ENCODE results near the gene WDR82.
A peak's percentile ranks its signal among the peaks of the same experiment; 100 is the strongest.

Gene WDR82

GRCh38 chr3:52278510-52279069, at the start of gene WDR82:
WDR82 (minus strand) TSS chr3:52278649; CDS start chr3:52278361, 288 bp downstream.
- peak; percentile 96 for ATAC-seq
- Mint-ChIP-seq H3K36me3 (peaks cover 25% of the 10 kb centered on the region), H3K27me3 (no peaks in the 10 kb centered on the region), H3K27ac (peak within 1 kb of the TSS; percentile 87), H3K9me3 (no peaks in the 10 kb centered on the region), H3K4me3 (peak within 1 kb of the TSS; percentile 91), H3K4me1 (peaks cover 48% of the 10 kb centered on the region)

GRCh38 chr3:52327486-52328290, 49.2 kb upstream of the WDR82 start:
- no peaks in the 10 kb centered on the region for H3K27me3 Mint-ChIP-seq
- H3K27ac Mint-ChIP-seq = no peak overlapping the region
- peaks cover 14% of the 10 kb centered on the region for H3K36me3 Mint-ChIP-seq
- no peak for ATAC-seq
- H3K4me3 Mint-ChIP-seq = no peak overlapping the region
- H3K9me3 Mint-ChIP-seq = no peaks in the 10 kb centered on the region
- no peaks in the 10 kb centered on the region for H3K4me1 Mint-ChIP-seq

- Mint-ChIP-seq H3K36me3 (peaks cover 8% of the 10 kb centered on the region), H3K4me1 (no peaks in the 10 kb centered on the region), H3K27me3 (no peaks in the 10 kb centered on the region), H3K27ac (no peak overlapping the region), H3K9me3 (no peaks in the 10 kb centered on the region), H3K4me3 (no peak overlapping the region)
- ATAC-seq = no peak
These were observed 48.5 kb upstream of the WDR82 start for GRCh38 chr3:52326976-52327375.

GRCh38 chr3:52325686-52326085, 47.2 kb upstream of the WDR82 start:
- Mint-ChIP-seq H3K4me3 (no peak overlapping the region), H3K27ac (no peak overlapping the region), H3K36me3 (peaks cover 6% of the 10 kb centered on the region), H3K27me3 (no peaks in the 10 kb centered on the region), H3K4me1 (no peaks in the 10 kb centered on the region), H3K9me3 (no peaks in the 10 kb centered on the region)
- no peak for ATAC-seq

- Mint-ChIP-seq H3K4me1 (no peaks in the 10 kb centered on the region), H3K27ac (no peak overlapping the region), H3K9me3 (no peaks in the 10 kb centered on the region), H3K36me3 (peaks cover 6% of the 10 kb centered on the region), H3K27me3 (no peaks in the 10 kb centered on the region), H3K4me3 (no peak overlapping the region)
- ATAC-seq = no peak
These were observed 46.2 kb upstream of the WDR82 start for GRCh38 chr3:52324676-52325075.

- Mint-ChIP-seq H3K27ac (no peak overlapping the region), H3K4me1 (no peaks in the 10 kb centered on the region), H3K36me3 (peaks cover 6% of the 10 kb centered on the region), H3K4me3 (no peak overlapping the region), H3K9me3 (no peaks in the 10 kb centered on the region), H3K27me3 (no peaks in the 10 kb centered on the region)
- ATAC-seq = no peak
These were observed 45.3 kb upstream of the WDR82 start for GRCh38 chr3:52323526-52324295.

- no peaks in the 10 kb centered on the region for H3K27me3 Mint-ChIP-seq
- H3K4me1 Mint-ChIP-seq = peaks cover 6% of the 10 kb centered on the region
- H3K36me3 Mint-ChIP-seq = no peaks in the 10 kb centered on the region
- ATAC-seq = no peak
- H3K9me3 Mint-ChIP-seq = no peaks in the 10 kb centered on the region
- no peak overlapping the region for H3K27ac Mint-ChIP-seq
- no peak overlapping the region for H3K4me3 Mint-ChIP-seq
These were observed 44.0 kb upstream of the WDR82 start for GRCh38 chr3:52322466-52322865.

GRCh38 chr3:52321481-52321880, 43.0 kb upstream of the WDR82 start:
- no peaks in the 10 kb centered on the region for H3K36me3 Mint-ChIP-seq
- peaks cover 16% of the 10 kb centered on the region for H3K4me1 Mint-ChIP-seq
- ATAC-seq = no peak
- H3K27ac Mint-ChIP-seq = no peak overlapping the region
- H3K27me3 Mint-ChIP-seq = no peaks in the 10 kb centered on the region
- no peaks in the 10 kb centered on the region for H3K9me3 Mint-ChIP-seq
- H3K4me3 Mint-ChIP-seq = no peak overlapping the region

- Mint-ChIP-seq H3K4me3 (no peak overlapping the region), H3K4me1 (peaks cover 26% of the 10 kb centered on the region), H3K27ac (no peak overlapping the region), H3K27me3 (no peaks in the 10 kb centered on the region), H3K9me3 (no peaks in the 10 kb centered on the region), H3K36me3 (no peaks in the 10 kb centered on the region)
- ATAC-seq = no peak
These were observed 41.6 kb upstream of the WDR82 start for GRCh38 chr3:52319921-52320595.

- peaks cover 6% of the 10 kb centered on the region for H3K36me3 Mint-ChIP-seq
- no peaks in the 10 kb centered on the region for H3K9me3 Mint-ChIP-seq
- ATAC-seq = no peak
- no peak overlapping the region for H3K4me3 Mint-ChIP-seq
- H3K27ac Mint-ChIP-seq = no peak overlapping the region
- no peaks in the 10 kb centered on the region for H3K27me3 Mint-ChIP-seq
- peaks cover 44% of the 10 kb centered on the region for H3K4me1 Mint-ChIP-seq
These were observed 39.9 kb upstream of the WDR82 start for GRCh38 chr3:52318186-52318816.

GRCh38 chr3:52317208-52318000, 39.0 kb upstream of the WDR82 start:
- peaks cover 53% of the 10 kb centered on the region for H3K4me1 Mint-ChIP-seq
- H3K27ac Mint-ChIP-seq = peak overlapping the region; percentile 37
- ATAC-seq = peak; percentile 73

GRCh38 chr3:52315977-52316764, 37.7 kb upstream of the WDR82 start, which contains the start of gene DNAH1:
DNAH1 (plus strand) TSS chr3:52316319; CDS start chr3:52322443, 6,124 bp downstream.
- Mint-ChIP-seq H3K36me3 (peaks cover 6% of the 10 kb centered on the region), H3K9me3 (no peaks in the 10 kb centered on the region), H3K4me1 (peaks cover 65% of the 10 kb centered on the region), H3K27me3 (no peaks in the 10 kb centered on the region), H3K4me3 (peak within 1 kb of the TSS; percentile 60), H3K27ac (peak within 1 kb of the TSS; percentile 84)
- no peak for ATAC-seq

More at GRCh38 chr3:52317208-52318000, 39.0 kb upstream of the WDR82 start:
- peak overlapping the region; percentile 75 for H3K4me3 Mint-ChIP-seq
- H3K27me3 Mint-ChIP-seq = no peaks in the 10 kb centered on the region
- no peaks in the 10 kb centered on the region for H3K9me3 Mint-ChIP-seq
- H3K36me3 Mint-ChIP-seq = peaks cover 6% of the 10 kb centered on the region

- no peaks in the 10 kb centered on the region for H3K27me3 Mint-ChIP-seq
- peaks cover 77% of the 10 kb centered on the region for H3K4me1 Mint-ChIP-seq
- ATAC-seq = no peak
- H3K9me3 Mint-ChIP-seq = no peaks in the 10 kb centered on the region
- no peak overlapping the region for H3K4me3 Mint-ChIP-seq
- peaks cover 11% of the 10 kb centered on the region for H3K36me3 Mint-ChIP-seq
- peak overlapping the region; percentile 84 for H3K27ac Mint-ChIP-seq
These were observed 36.6 kb upstream of the WDR82 start for GRCh38 chr3:52315006-52315405.

All from stimulated activated memory B cell treated with anti-CD40 and anti-IgM and Interleukin-4, amounts not matched to agents 10 μg/mL and 1 μg/mL and 100 μg/mL, for 72 hours (primary cell).